ENCODE results near the gene CCDC201.

The CCDC201 gene

GRCh38 chr7:45885264-45885882 lies 12.5 kb upstream of the CCDC201 start:
- no peaks in the 10 kb centered on the region for H3F3A ChIP-seq (ENCODE audit: insufficient read depth)
- no peak overlapping the region for H3K4me3 ChIP-seq (ENCODE audit: insufficient read depth, low read length, poor library complexity, severe bottlenecking)
- TF ChIP-seq CTCF (IDR thresholded peaks at IDR 0.05; ENCODE audit: insufficient read depth, low read length, poor library complexity, severe bottlenecking) (no peak), EZH2phosphoT487 (conservative IDR thresholded peaks at IDR 0.05; ENCODE audit: low read length) (no peak)
- H3K27me3 ChIP-seq (ENCODE audit: low read length), result no peaks in the 10 kb centered on the region
- H3K79me2 ChIP-seq (ENCODE audit: insufficient read depth, low read length), result no peaks in the 10 kb centered on the region
- no peak overlapping the region for H3K27ac ChIP-seq (ENCODE audit: low read depth, low read length)
- H2AFZ ChIP-seq (ENCODE audit: low read depth, low read length, severe bottlenecking), result no peak overlapping the region
- no peaks in the 10 kb centered on the region for H4K20me1 ChIP-seq (ENCODE audit: low read depth, low read length)
- no peak overlapping the region for H3K4me2 ChIP-seq (ENCODE audit: low read depth, low read length, poor library complexity, severe bottlenecking)
- no peak overlapping the region for H3K9ac ChIP-seq (ENCODE audit: low read length)
- no peaks in the 10 kb centered on the region for H3K9me2 ChIP-seq (replicated peaks; ENCODE audit: insufficient read depth, low read length)
- H3K9me3 ChIP-seq (ENCODE audit: insufficient read depth, low read length), result no peaks in the 10 kb centered on the region
- no peaks in the 10 kb centered on the region for H3K36me3 ChIP-seq (ENCODE audit: low read length)

GRCh38 chr7:45884136-45884535 lies 11.3 kb upstream of the CCDC201 start:
- no peak for TF ChIP-seq EZH2phosphoT487 (conservative IDR thresholded peaks at IDR 0.05; ENCODE audit: low read length)
- no peak for TF ChIP-seq CTCF (IDR thresholded peaks at IDR 0.05; ENCODE audit: insufficient read depth, low read length, poor library complexity, severe bottlenecking)
- Histone ChIP-seq H3K9me2 (replicated peaks; ENCODE audit: insufficient read depth, low read length) (no peaks in the 10 kb centered on the region), H3K9ac (ENCODE audit: low read length) (no peak overlapping the region), H4K20me1 (ENCODE audit: low read depth, low read length) (no peaks in the 10 kb centered on the region), H3K4me3 (ENCODE audit: insufficient read depth, low read length, poor library complexity, severe bottlenecking) (no peak overlapping the region), H2AFZ (ENCODE audit: low read depth, low read length, severe bottlenecking) (no peak overlapping the region), H3K9me3 (ENCODE audit: insufficient read depth, low read length) (no peaks in the 10 kb centered on the region), H3K27ac (ENCODE audit: low read depth, low read length) (no peak overlapping the region), H3F3A (ENCODE audit: insufficient read depth) (no peaks in the 10 kb centered on the region), H3K4me2 (ENCODE audit: low read depth, low read length, poor library complexity, severe bottlenecking) (no peak overlapping the region), H3K79me2 (ENCODE audit: insufficient read depth, low read length) (no peaks in the 10 kb centered on the region), H3K36me3 (ENCODE audit: low read length) (no peaks in the 10 kb centered on the region), H3K27me3 (ENCODE audit: low read length) (no peaks in the 10 kb centered on the region)

GRCh38 chr7:45882465-45882810 lies 9.6 kb upstream of the CCDC201 start:
- Histone ChIP-seq H4K20me1 (ENCODE audit: low read depth, low read length) (no peaks in the 10 kb centered on the region), H3K27ac (ENCODE audit: low read depth, low read length) (no peak overlapping the region), H3K36me3 (ENCODE audit: low read length) (no peaks in the 10 kb centered on the region), H3K79me2 (ENCODE audit: insufficient read depth, low read length) (no peaks in the 10 kb centered on the region), H3K9ac (ENCODE audit: low read length) (no peak overlapping the region), H3F3A (ENCODE audit: insufficient read depth) (no peaks in the 10 kb centered on the region), H3K4me2 (ENCODE audit: low read depth, low read length, poor library complexity, severe bottlenecking) (no peak overlapping the region), H3K27me3 (ENCODE audit: low read length) (no peaks in the 10 kb centered on the region), H2AFZ (ENCODE audit: low read depth, low read length, severe bottlenecking) (no peak overlapping the region), H3K9me3 (ENCODE audit: insufficient read depth, low read length) (no peaks in the 10 kb centered on the region), H3K9me2 (replicated peaks; ENCODE audit: insufficient read depth, low read length) (no peaks in the 10 kb centered on the region), H3K4me3 (ENCODE audit: insufficient read depth, low read length, poor library complexity, severe bottlenecking) (no peak overlapping the region)
- TF ChIP-seq CTCF (IDR thresholded peaks at IDR 0.05; ENCODE audit: insufficient read depth, low read length, poor library complexity, severe bottlenecking) (no peak), EZH2phosphoT487 (conservative IDR thresholded peaks at IDR 0.05; ENCODE audit: low read length) (no peak)
